ENCODE data around the gene LMO3. TPM values are rescaled to one million over a fixed set of nuclear protein-coding genes. Genes with fewer than 3 reads are reported as not detected.

The LMO3 gene
- total RNA-seq (2021) (not detected in 2 replicates), Bru-seq, nascent RNA (percentile 7 among the genes with signal in this experiment), BruChase-seq, experiment 1, labeled RNA remaining after a 2-hour chase (percentile 10 among the genes with signal in this experiment), BruChase-seq, experiment 2, labeled RNA remaining after a 6-hour chase (percentile 2 among the genes with signal in this experiment)
- long read RNA-seq, partial matches to known transcripts = 0 of 2 reads
- long read RNA-seq, other reads (novel, unspliced or antisense) = 1 of 2 reads

DNA sequence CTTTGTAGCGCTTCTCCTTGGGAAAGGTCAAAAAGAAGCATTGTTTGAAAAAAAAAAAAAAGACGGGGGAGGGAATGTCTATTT lies at the start of gene LMO3:
Gene LMO3 (minus strand): TSS at position 46 of the 84 bp plus-strand sequence. CDS start 5,302 bp downstream, outside the sequence.
- Histone ChIP-seq H3F3A (ENCODE audit: insufficient read depth, low read depth) (no peaks in the 10 kb centered on the region), H2AFZ (peak within 1 kb of the TSS; percentile 72; the same call in 1 of the 2 replicates), H3K4me1 (replicated peaks; ENCODE audit: insufficient read depth) (no peaks in the 10 kb centered on the region), H3K27me3 (ENCODE audit: insufficient read depth, low read depth) (no peaks in the 10 kb centered on the region), H3K4me3 (peak within 1 kb of the TSS; percentile 50), H3K9me3 (ENCODE audit: insufficient read depth, low read depth) (no peaks in the 10 kb centered on the region), H3K4me2 (peak within 1 kb of the TSS; percentile 82), H3K27ac (no peak within 1 kb of the TSS), H3K9me2 (ENCODE audit: insufficient read depth) (no peaks in the 10 kb centered on the region), H3K36me3 (ENCODE audit: low read depth) (no peaks in the 10 kb centered on the region), H4K20me1 (ENCODE audit: insufficient read depth) (no peaks in the 10 kb centered on the region), H3K79me2 (ENCODE audit: low read depth) (no peaks in the 10 kb centered on the region)
- ChIA-PET POLR2A (ENCODE audit: unreplicated experiment) (no interaction called here), CTCF (no interaction called here)
- DNase-seq = no peak
- TF ChIP-seq, protein P1, sequence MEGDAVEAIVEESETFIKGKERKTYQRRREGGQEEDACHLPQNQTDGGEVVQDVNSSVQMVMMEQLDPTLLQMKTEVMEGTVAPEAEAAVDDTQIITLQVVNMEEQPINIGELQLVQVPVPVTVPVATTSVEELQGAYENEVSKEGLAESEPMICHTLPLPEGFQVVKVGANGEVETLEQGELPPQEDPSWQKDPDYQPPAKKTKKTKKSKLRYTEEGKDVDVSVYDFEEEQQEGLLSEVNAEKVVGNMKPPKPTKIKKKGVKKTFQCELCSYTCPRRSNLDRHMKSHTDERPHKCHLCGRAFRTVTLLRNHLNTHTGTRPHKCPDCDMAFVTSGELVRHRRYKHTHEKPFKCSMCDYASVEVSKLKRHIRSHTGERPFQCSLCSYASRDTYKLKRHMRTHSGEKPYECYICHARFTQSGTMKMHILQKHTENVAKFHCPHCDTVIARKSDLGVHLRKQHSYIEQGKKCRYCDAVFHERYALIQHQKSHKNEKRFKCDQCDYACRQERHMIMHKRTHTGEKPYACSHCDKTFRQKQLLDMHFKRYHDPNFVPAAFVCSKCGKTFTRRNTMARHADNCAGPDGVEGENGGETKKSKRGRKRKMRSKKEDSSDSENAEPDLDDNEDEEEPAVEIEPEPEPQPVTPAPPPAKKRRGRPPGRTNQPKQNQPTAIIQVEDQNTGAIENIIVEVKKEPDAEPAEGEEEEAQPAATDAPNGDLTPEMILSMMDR (conservative IDR thresholded peaks at IDR 0.05) = no peak
- TF ChIP-seq EZH2 (IDR thresholded peaks at IDR 0.05; ENCODE audit: low read depth) = no peak
- intact Hi-C loops (cut with micrococcal nuclease; ENCODE audit: unreplicated experiment) = no loop called here
- no TSS peak for BruUV-seq (replicated peaks)

DNA sequence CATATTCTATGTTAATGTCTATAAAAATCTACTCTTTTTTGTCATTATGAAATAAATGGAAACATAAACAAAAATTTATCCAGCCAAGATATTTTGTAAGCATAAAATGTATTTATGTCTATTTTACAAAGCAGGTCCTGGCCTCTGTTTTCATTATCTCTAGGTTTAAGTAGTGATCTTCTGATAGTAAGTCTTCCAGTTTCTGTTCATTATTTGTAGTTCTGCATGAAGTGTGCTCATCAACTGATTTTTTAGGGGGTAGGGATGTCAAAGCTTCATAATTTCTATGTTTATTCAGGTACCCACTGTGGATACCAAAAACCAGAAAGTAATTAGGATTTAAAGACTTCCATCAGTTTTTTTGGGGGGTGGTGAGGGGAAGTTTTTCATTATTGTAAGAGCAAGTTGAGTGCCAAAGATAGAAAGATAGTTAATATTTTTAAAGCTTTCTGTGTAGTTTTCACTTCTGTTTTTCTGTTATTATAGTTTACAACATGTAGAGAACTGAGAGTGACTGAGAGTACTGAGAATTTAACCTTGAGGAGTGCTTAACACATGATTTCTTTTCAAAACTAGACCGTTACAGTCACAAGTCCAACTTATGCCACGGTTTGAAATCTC lies 30.6 kb upstream of the LMO3 start:
- BruUV-seq (replicated peaks) = no TSS peak
- no peak overlapping the region for H3K4me3 ChIP-seq
- no peaks in the 10 kb centered on the region for H3K27me3 ChIP-seq (ENCODE audit: insufficient read depth, low read depth)
- no peaks in the 10 kb centered on the region for H3K36me3 ChIP-seq (ENCODE audit: low read depth)
- TF ChIP-seq, protein P1 (conservative IDR thresholded peaks at IDR 0.05) = no peak
- TF ChIP-seq EZH2 (IDR thresholded peaks at IDR 0.05; ENCODE audit: low read depth) = no peak
- no peak overlapping the region for H3K4me2 ChIP-seq
- ChIA-PET POLR2A (ENCODE audit: unreplicated experiment) (no interaction called here), CTCF (no interaction called here)
- no peak overlapping the region for H2AFZ ChIP-seq
- H3K9me2 ChIP-seq (ENCODE audit: insufficient read depth) = no peaks in the 10 kb centered on the region
- intact Hi-C loops (cut with micrococcal nuclease; ENCODE audit: unreplicated experiment) = no loop called here
- no peaks in the 10 kb centered on the region for H3K4me1 ChIP-seq (replicated peaks; ENCODE audit: insufficient read depth)
- no peak for DNase-seq
- no peaks in the 10 kb centered on the region for H3K9me3 ChIP-seq (ENCODE audit: insufficient read depth, low read depth)
- H3K79me2 ChIP-seq (ENCODE audit: low read depth) = no peaks in the 10 kb centered on the region
- H3F3A ChIP-seq (ENCODE audit: insufficient read depth, low read depth) = no peaks in the 10 kb centered on the region; the same call in 1 of the 2 replicates
- H4K20me1 ChIP-seq (ENCODE audit: insufficient read depth) = no peaks in the 10 kb centered on the region
- H3K27ac ChIP-seq = no peak overlapping the region

DNA sequence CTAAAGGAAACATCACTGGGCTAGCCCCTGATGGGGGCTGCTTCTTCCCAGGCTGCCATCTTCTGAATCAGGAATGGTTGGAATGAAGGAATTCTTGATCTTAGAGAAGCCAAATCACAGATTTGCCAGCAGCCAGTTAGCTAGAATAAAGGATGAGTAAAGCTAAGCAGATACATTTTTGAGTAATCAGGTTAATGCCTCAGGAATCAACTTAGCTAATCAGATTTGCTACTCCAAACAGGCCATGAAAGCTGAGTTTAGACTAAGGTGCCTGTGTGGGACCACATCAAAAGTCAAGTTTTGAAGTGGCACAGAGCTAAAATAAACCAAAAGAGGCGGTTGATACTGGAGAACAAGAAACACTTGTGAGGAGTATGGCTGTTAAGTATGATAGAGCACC lies 28.8 kb upstream of the LMO3 start:
- H4K20me1 ChIP-seq (ENCODE audit: insufficient read depth) = no peaks in the 10 kb centered on the region
- no peak overlapping the region for H2AFZ ChIP-seq
- POLR2A ChIA-PET (ENCODE audit: unreplicated experiment) = no interaction called here
- H3K79me2 ChIP-seq (ENCODE audit: low read depth) = no peaks in the 10 kb centered on the region
- CTCF ChIA-PET = no interaction called here
- H3K4me1 ChIP-seq (replicated peaks; ENCODE audit: insufficient read depth) = no peaks in the 10 kb centered on the region
- no peak overlapping the region for H3K27ac ChIP-seq
- no peaks in the 10 kb centered on the region for H3K9me3 ChIP-seq (ENCODE audit: insufficient read depth, low read depth)
- intact Hi-C loops (cut with micrococcal nuclease; ENCODE audit: unreplicated experiment) = no loop called here
- no TSS peak for BruUV-seq (replicated peaks)
- no peak for DNase-seq
- no peaks in the 10 kb centered on the region for H3K27me3 ChIP-seq (ENCODE audit: insufficient read depth, low read depth)
- no peaks in the 10 kb centered on the region for H3K9me2 ChIP-seq (ENCODE audit: insufficient read depth)
- no peaks in the 10 kb centered on the region; the same call in 1 of the 2 replicates for H3F3A ChIP-seq (ENCODE audit: insufficient read depth, low read depth)
- H3K36me3 ChIP-seq (ENCODE audit: low read depth) = no peaks in the 10 kb centered on the region
- no peak for TF ChIP-seq EZH2 (IDR thresholded peaks at IDR 0.05; ENCODE audit: low read depth)
- TF ChIP-seq, protein P1 (conservative IDR thresholded peaks at IDR 0.05) = no peak
- H3K4me2 ChIP-seq = no peak overlapping the region
- no peak overlapping the region for H3K4me3 ChIP-seq
